ENCODE results near the gene TTBK1. TPM values are rescaled to one million over a fixed set of nuclear protein-coding genes. Genes with fewer than 3 reads are reported as not detected.
"Not testable (repeated sequence)": the region's sequence is repeated elsewhere in the genome, so short reads cannot be mapped to it uniquely, and the experiment has no call there.

TTBK1 gene
- total RNA-seq, 2 donors from 2014 or later: 0.48 to 1.0 TPM

GRCh38 chr6:43298565-43299337 is 55.5 kb downstream of the TTBK1 start:
- intact Hi-C loops (cut with DNase I): no loop called here
- H3K9ac ChIP-seq (ENCODE audit: low read depth in 2 of 2, low read length in 2 of 2): no peak overlapping the region
- no peaks in the 10 kb centered on the region for H3K36me3 ChIP-seq
- H3K9me3 ChIP-seq: no peaks in the 10 kb centered on the region
- no peaks in the 10 kb centered on the region for H3K4me1 ChIP-seq
- H3K27ac ChIP-seq: no peak overlapping the region
- no peaks in the 10 kb centered on the region for H3K27me3 ChIP-seq
- no peak for TF ChIP-seq CTCF (IDR thresholded peaks at IDR 0.05)
- DNase-seq: no peak
- no peak overlapping the region for H3K4me3 ChIP-seq

- no peak for DNase-seq
- H3K36me3 ChIP-seq: no peaks in the 10 kb centered on the region
- H3K27me3 ChIP-seq: no peaks in the 10 kb centered on the region
- H3K9me3 ChIP-seq: no peaks in the 10 kb centered on the region
- H3K27ac ChIP-seq: no peak overlapping the region
- H3K4me1 ChIP-seq: no peaks in the 10 kb centered on the region
- H3K9ac ChIP-seq (ENCODE audit: low read depth in 2 of 2, low read length in 2 of 2): no peak overlapping the region
- no peak for TF ChIP-seq CTCF (IDR thresholded peaks at IDR 0.05)
- intact Hi-C loops (cut with DNase I): no loop called here
- H3K4me3 ChIP-seq: no peak overlapping the region
These were observed 56.3 kb downstream of the TTBK1 start for GRCh38 chr6:43299338-43300293.

GRCh38 chr6:43301081-43301870 is 58.0 kb downstream of the TTBK1 start:
- no peak for TF ChIP-seq CTCF (IDR thresholded peaks at IDR 0.05)
- Histone ChIP-seq H3K36me3 (no peaks in the 10 kb centered on the region), H3K9me3 (no peaks in the 10 kb centered on the region), H3K4me1 (no peaks in the 10 kb centered on the region), H3K27me3 (no peaks in the 10 kb centered on the region), H3K9ac (ENCODE audit: low read depth in 2 of 2, low read length in 2 of 2) (no peak overlapping the region), H3K27ac (no peak overlapping the region), H3K4me3 (no peak overlapping the region)
- no peak for DNase-seq
- intact Hi-C loops (cut with DNase I): no loop called here

GRCh38 chr6:43302126-43302525 is 58.8 kb downstream of the TTBK1 start:
- no peak overlapping the region for H3K9ac ChIP-seq (ENCODE audit: low read depth in 2 of 2, low read length in 2 of 2)
- H3K36me3 ChIP-seq: no peaks in the 10 kb centered on the region
- no peaks in the 10 kb centered on the region for H3K4me1 ChIP-seq
- no peak for DNase-seq
- no peaks in the 10 kb centered on the region for H3K9me3 ChIP-seq
- no peaks in the 10 kb centered on the region for H3K27me3 ChIP-seq
- no peak overlapping the region for H3K4me3 ChIP-seq
- TF ChIP-seq CTCF (IDR thresholded peaks at IDR 0.05): no peak
- no peak overlapping the region for H3K27ac ChIP-seq
- intact Hi-C loops (cut with DNase I): no loop called here

- H3K27ac ChIP-seq, H3K4me1 ChIP-seq: not testable (repeated sequence)
These were observed 59.7 kb downstream of the TTBK1 start for GRCh38 chr6:43303006-43303405.

More at GRCh38 chr6:43303006-43303405, 59.7 kb downstream of the TTBK1 start:
- H3K9me3 ChIP-seq; H3K36me3 ChIP-seq; intact Hi-C loops (cut with DNase I); H3K27me3 ChIP-seq; H3K9ac ChIP-seq (ENCODE audit: low read depth in 2 of 2, low read length in 2 of 2); H3K4me3 ChIP-seq; DNase-seq: not testable (repeated sequence)

All from colonic mucosa (tissue), 4 donors.